ENCODE results near the gene ALDOC. TPM values are rescaled to one million over a fixed set of nuclear protein-coding genes. Genes with fewer than 3 reads are reported as not detected.

The ALDOC gene
- total RNA-seq, 3 donors from 2014 or later, result 19.7 to 191 (median 40.7) TPM

DNA sequence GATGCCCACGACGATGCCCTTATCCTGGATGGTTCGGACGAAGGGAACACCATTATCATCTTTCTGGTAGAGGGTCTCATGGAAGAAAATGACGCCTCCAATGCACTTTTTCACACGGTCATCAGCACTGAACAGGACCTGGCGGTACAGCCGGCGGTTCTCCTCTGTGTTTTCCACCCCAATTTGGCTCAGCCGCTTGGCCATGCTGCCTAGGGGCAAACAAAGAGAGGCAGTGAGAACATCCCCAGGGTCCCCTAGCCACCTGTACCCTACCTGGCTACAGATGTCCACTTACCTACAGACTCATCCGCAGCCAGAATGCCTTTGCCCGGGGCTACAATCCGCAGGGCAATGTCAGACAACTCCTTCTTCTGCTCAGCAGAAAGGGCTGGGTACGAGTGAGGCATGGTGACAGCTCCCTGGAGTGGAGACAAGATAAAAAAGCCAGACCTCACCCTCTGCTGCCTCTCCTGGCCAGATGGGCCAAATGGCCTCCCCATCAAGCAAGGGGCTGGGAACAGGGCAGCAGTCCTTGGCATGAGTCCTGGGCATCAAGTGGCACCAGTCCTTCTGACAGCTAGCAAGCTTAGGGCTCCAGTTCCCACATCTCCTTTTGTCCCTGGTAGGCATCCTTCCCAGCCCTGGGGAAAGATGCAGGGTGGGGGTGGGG is 1.4 kb downstream of the ALDOC start:
- Histone ChIP-seq H3K9me3 (no peaks in the 10 kb centered on the region), H3K27ac (no peak overlapping the region), H3K36me3 (no peaks in the 10 kb centered on the region), H3K4me1 (no peaks in the 10 kb centered on the region), H3K4me3 (no peak overlapping the region), H3K27me3 (no peaks in the 10 kb centered on the region)
- no peak for DNase-seq (ENCODE audit: low spot score in 2 of 2)
- intact Hi-C loops (cut with DNase I; ENCODE audit: low total_unique reads), result no loop called here
- TF ChIP-seq POLR2AphosphoS5 (IDR thresholded peaks at IDR 0.05) (no peak), POLR2A (IDR thresholded peaks at IDR 0.05) (no peak)
- TF ChIP-seq, protein P1, sequence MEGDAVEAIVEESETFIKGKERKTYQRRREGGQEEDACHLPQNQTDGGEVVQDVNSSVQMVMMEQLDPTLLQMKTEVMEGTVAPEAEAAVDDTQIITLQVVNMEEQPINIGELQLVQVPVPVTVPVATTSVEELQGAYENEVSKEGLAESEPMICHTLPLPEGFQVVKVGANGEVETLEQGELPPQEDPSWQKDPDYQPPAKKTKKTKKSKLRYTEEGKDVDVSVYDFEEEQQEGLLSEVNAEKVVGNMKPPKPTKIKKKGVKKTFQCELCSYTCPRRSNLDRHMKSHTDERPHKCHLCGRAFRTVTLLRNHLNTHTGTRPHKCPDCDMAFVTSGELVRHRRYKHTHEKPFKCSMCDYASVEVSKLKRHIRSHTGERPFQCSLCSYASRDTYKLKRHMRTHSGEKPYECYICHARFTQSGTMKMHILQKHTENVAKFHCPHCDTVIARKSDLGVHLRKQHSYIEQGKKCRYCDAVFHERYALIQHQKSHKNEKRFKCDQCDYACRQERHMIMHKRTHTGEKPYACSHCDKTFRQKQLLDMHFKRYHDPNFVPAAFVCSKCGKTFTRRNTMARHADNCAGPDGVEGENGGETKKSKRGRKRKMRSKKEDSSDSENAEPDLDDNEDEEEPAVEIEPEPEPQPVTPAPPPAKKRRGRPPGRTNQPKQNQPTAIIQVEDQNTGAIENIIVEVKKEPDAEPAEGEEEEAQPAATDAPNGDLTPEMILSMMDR (IDR thresholded peaks at IDR 0.05), result no peak

DNA sequence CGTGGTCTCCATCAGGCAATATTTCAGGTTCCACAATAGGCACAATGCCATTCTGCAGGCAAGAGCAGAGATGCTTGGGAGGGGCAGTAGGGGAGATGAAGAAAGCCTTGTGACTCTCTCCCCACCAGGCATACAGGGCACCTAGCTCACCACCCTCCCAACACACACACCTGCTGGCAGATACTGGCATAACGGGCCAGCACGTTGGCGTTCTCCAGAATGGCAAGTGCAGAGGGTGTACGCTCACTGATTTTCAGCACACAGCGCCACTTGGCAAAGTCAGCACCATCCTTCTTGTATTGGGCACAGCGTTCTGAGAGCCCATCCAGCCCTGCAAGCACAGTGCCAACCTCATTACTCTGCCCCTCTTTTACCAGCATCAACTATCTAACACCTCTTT is 2.2 kb downstream of the ALDOC start:
- TF ChIP-seq POLR2A (IDR thresholded peaks at IDR 0.05) (no peak), POLR2AphosphoS5 (IDR thresholded peaks at IDR 0.05) (no peak)
- TF ChIP-seq, protein P1 (IDR thresholded peaks at IDR 0.05), result no peak

DNA sequence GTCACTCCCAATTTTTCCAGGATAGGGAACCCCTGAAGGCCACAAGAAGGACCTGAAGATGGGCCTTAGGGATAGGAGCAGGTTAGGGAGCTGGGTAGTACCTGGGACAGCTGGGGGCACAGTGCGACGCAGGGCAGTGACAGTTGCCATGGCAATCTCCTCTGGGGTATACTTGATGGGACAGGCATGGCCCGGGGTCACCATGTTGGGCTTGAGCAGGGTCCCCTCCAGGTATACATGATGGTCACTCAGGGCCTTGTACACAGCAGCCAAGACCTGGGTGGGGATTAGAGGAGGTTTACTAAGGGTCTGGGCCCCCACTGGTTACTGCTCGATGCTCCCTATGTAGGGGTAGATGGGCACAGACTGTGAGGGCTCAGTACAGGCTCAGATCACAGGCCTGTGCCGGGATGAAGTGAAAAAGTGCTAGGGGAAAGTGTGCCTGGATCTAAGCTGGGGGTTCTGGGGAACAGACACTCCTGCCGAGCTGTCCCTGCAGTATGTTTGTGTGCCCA is 2.7 kb downstream of the ALDOC start:
- DNase-seq (ENCODE audit: low spot score in 2 of 2), result no peak
- H3K4me3 ChIP-seq, result no peak overlapping the region
- H3K9me3 ChIP-seq, result no peaks in the 10 kb centered on the region
- no peaks in the 10 kb centered on the region for H3K4me1 ChIP-seq
- no peak overlapping the region for H3K27ac ChIP-seq
- H3K27me3 ChIP-seq, result no peaks in the 10 kb centered on the region
- TF ChIP-seq, protein P1 (IDR thresholded peaks at IDR 0.05), result no peak
- TF ChIP-seq POLR2AphosphoS5 (IDR thresholded peaks at IDR 0.05) (no peak), POLR2A (IDR thresholded peaks at IDR 0.05) (no peak)
- H3K36me3 ChIP-seq, result no peaks in the 10 kb centered on the region
- intact Hi-C loops (cut with DNase I; ENCODE audit: low total_unique reads), result no loop called here

More for the DNA sequence above, 2.2 kb downstream of the ALDOC start:
- Histone ChIP-seq H3K27ac (no peak overlapping the region), H3K4me3 (no peak overlapping the region), H3K36me3 (no peaks in the 10 kb centered on the region), H3K27me3 (no peaks in the 10 kb centered on the region), H3K4me1 (no peaks in the 10 kb centered on the region), H3K9me3 (no peaks in the 10 kb centered on the region)
- intact Hi-C loops (cut with DNase I; ENCODE audit: low total_unique reads), result no loop called here
- no peak for DNase-seq (ENCODE audit: low spot score in 2 of 2)

DNA sequence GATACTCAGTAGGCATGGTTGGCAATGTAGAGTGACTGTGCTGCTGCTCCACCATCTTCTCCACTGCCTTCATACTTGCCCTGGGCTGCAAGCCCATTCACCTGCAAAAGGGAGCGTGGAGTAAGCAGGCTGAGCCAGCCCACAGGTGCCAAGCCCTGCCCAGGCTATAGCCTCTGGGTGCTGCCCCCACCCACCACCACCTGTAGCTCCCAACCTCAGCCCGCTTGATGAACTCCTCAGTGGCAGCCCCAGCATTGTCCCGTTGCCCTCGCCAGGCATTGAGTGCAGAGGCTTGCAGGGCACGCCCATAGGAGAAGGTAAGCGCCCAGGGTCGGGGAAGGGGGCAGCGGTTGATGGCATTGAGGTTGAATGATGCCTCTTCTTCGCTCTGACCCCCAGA is 3.2 kb downstream of the ALDOC start:
- intact Hi-C loops (cut with DNase I; ENCODE audit: low total_unique reads), result no loop called here
- H3K27me3 ChIP-seq, result no peaks in the 10 kb centered on the region
- H3K4me1 ChIP-seq, result no peaks in the 10 kb centered on the region
- no peak overlapping the region for H3K4me3 ChIP-seq
- H3K9me3 ChIP-seq, result no peaks in the 10 kb centered on the region
- no peak overlapping the region for H3K27ac ChIP-seq
- H3K36me3 ChIP-seq, result no peaks in the 10 kb centered on the region
- no peak for DNase-seq (ENCODE audit: low spot score in 2 of 2)
- no peak for TF ChIP-seq POLR2A (IDR thresholded peaks at IDR 0.05)
- TF ChIP-seq POLR2AphosphoS5 (IDR thresholded peaks at IDR 0.05), result no peak
- TF ChIP-seq, protein P1 (IDR thresholded peaks at IDR 0.05), result no peak

DNA sequence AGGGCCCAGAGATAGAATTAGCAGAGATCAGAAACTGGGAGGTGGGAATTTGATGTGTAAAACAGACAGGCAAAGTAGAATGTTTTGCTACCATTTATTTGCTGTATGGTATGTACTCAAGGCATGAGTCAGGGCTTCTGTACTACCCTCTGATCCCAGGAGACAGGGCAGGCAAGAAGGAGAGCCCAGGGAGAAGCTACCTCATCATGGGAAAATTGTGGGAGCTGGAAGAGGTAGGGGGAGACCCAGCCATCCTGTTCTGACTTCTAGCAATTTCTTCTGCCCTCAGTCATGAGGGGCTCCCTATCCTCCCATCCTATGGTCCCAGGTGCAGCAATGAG is 3.7 kb downstream of the ALDOC start:
- intact Hi-C loops (cut with DNase I; ENCODE audit: low total_unique reads), result no loop called here
- no peaks in the 10 kb centered on the region for H3K36me3 ChIP-seq
- no peak for TF ChIP-seq POLR2AphosphoS5 (IDR thresholded peaks at IDR 0.05)
- TF ChIP-seq POLR2A (IDR thresholded peaks at IDR 0.05), result no peak
- TF ChIP-seq, protein P1 (IDR thresholded peaks at IDR 0.05), result no peak
- H3K4me1 ChIP-seq, result no peaks in the 10 kb centered on the region
- H3K9me3 ChIP-seq, result no peaks in the 10 kb centered on the region
- H3K27ac ChIP-seq, result no peak overlapping the region
- no peaks in the 10 kb centered on the region for H3K27me3 ChIP-seq
- no peak for DNase-seq (ENCODE audit: low spot score in 2 of 2)
- H3K4me3 ChIP-seq, result no peak overlapping the region

Data from breast epithelium (tissue), 4 donors.